Activated naive CD4-positive, alpha-beta T cell treated with anti-CD3 and anti-CD28 coated beads, Interleukin-2, amount 50 U/mL, for 72 hours (primary cell): ENCODE data around the gene SMURF1. TPM values are rescaled to one million over a fixed set of nuclear protein-coding genes. Genes with fewer than 3 reads are reported as not detected.

Source experiments
- ATAC-seq, 2 donors: fragments of 150-1000 bp; cut with Tn5 transposase; 2 replicates each; pipeline ENCODE4 v1.10.0; 2021; ENCODE audit warnings: mild to moderate bottlenecking in 2 of 2, moderate library complexity in 2 of 2
- DNase-seq, 2 donors: peaks; one replicate each; pipeline ENCODE4 v3.0.0; 2021 to 2022; ENCODE audit warnings: low spot score in 2 of 2
- H3K27ac Mint-ChIP-seq, 2 donors: one replicate each; pipeline ENCODE4 v1.8.0; 2022; ENCODE audit warnings: mild to moderate bottlenecking in 2 of 2, mixed read lengths in 2 of 2
- H3K36me3 Mint-ChIP-seq, 2 donors: one replicate each; pipeline ENCODE4 v1.8.0; 2022; ENCODE audit warnings: mixed read lengths in 2 of 2
- H3K9me3 Mint-ChIP-seq, 2 donors: one replicate each; pipeline ENCODE4 v1.8.0; 2022; ENCODE audit warnings: mixed read lengths in 2 of 2
- total RNA-seq, 2 donors: library from RNA; stranded (reverse); gene quantifications; one replicate each; pipeline ENCODE4 v1.2.3, GENCODE V29; 2022

The SMURF1 gene
- total RNA-seq, 2 donors from 2014 or later, result 13.5 to 19.6 TPM

GRCh38 chr7:99035723-99036545 lies 108.0 kb downstream of the SMURF1 start:
- ATAC-seq, result no peak
- H3K36me3 Mint-ChIP-seq, result peaks cover 7 to 18% of the 10 kb centered on the region in 2 donors
- H3K27ac Mint-ChIP-seq, result no peak overlapping the region
- H3K9me3 Mint-ChIP-seq, result no peaks in the 10 kb centered on the region
- DNase-seq, result peak in 1 of 2 donors; percentile 41

- Mint-ChIP-seq H3K36me3 (peaks cover 1 to 14% of the 10 kb centered on the region in 2 donors), H3K27ac (peak overlapping the region; percentile 54 to 60), H3K9me3 (no peaks in the 10 kb centered on the region)
- no peak for ATAC-seq
- peak in 1 of 2 donors; percentile 50 for DNase-seq
Observed at GRCh38 chr7:99034932-99035722, 108.8 kb downstream of the SMURF1 start.

- no peaks in the 10 kb centered on the region for H3K9me3 Mint-ChIP-seq
- ATAC-seq (no peak), DNase-seq (peak in 1 of 2 donors; percentile 49)
- H3K36me3 Mint-ChIP-seq, result peaks cover 0 to 13% of the 10 kb centered on the region in 2 donors
- H3K27ac Mint-ChIP-seq, result peak overlapping the region in 1 of 2 donors; percentile 54
Observed at GRCh38 chr7:99033765-99034164, 110.1 kb downstream of the SMURF1 start.

- no peaks in the 10 kb centered on the region for H3K9me3 Mint-ChIP-seq
- DNase-seq (peak in 1 of 2 donors; percentile 30), ATAC-seq (no peak)
- peaks cover 0 to 13% of the 10 kb centered on the region in 2 donors for H3K36me3 Mint-ChIP-seq
- peak overlapping the region in 1 of 2 donors; percentile 50 for H3K27ac Mint-ChIP-seq
Observed at GRCh38 chr7:99032928-99033327, 111.0 kb downstream of the SMURF1 start.

- peaks cover 0 to 13% of the 10 kb centered on the region in 2 donors for H3K36me3 Mint-ChIP-seq
- peak overlapping the region in 1 of 2 donors; percentile 26 for H3K27ac Mint-ChIP-seq
- ATAC-seq, result no peak
- H3K9me3 Mint-ChIP-seq, result no peaks in the 10 kb centered on the region
- DNase-seq, result peak in 1 of 2 donors; percentile 35
Observed at GRCh38 chr7:99031496-99031895, 112.4 kb downstream of the SMURF1 start.

- no peak for DNase-seq
- H3K36me3 Mint-ChIP-seq, result peaks cover 0 to 13% of the 10 kb centered on the region in 2 donors
- no peak for ATAC-seq
- peak overlapping the region in 1 of 2 donors; percentile 23 for H3K27ac Mint-ChIP-seq
- H3K9me3 Mint-ChIP-seq, result no peaks in the 10 kb centered on the region
Observed at GRCh38 chr7:99030951-99031350, 113.0 kb downstream of the SMURF1 start.

GRCh38 chr7:99030457-99030856 lies 113.5 kb downstream of the SMURF1 start:
- Mint-ChIP-seq H3K36me3 (peaks cover 0 to 13% of the 10 kb centered on the region in 2 donors), H3K9me3 (no peaks in the 10 kb centered on the region), H3K27ac (no peak overlapping the region)
- DNase-seq (peak in 1 of 2 donors; percentile 25), ATAC-seq (no peak)

GRCh38 chr7:99029466-99030435 lies 114.2 kb downstream of the SMURF1 start:
- Mint-ChIP-seq H3K27ac (peak overlapping the region; percentile 60 to 77), H3K36me3 (peaks cover 0 to 13% of the 10 kb centered on the region in 2 donors), H3K9me3 (no peaks in the 10 kb centered on the region)
- DNase-seq, result no peak
- ATAC-seq, result no peak

GRCh38 chr7:99028261-99028973 lies 115.5 kb downstream of the SMURF1 start:
- ATAC-seq (no peak), DNase-seq (peak in 1 of 2 donors; percentile 52)
- Mint-ChIP-seq H3K9me3 (no peaks in the 10 kb centered on the region), H3K36me3 (peaks cover 0 to 13% of the 10 kb centered on the region in 2 donors), H3K27ac (peak overlapping the region; percentile 69 to 87)

- Mint-ChIP-seq H3K9me3 (no peaks in the 10 kb centered on the region), H3K36me3 (peaks cover 0 to 13% of the 10 kb centered on the region in 2 donors), H3K27ac (peak overlapping the region; percentile 69 to 87)
- ATAC-seq, result no peak
- DNase-seq, result peak in 1 of 2 donors; percentile 23
Observed at GRCh38 chr7:99027841-99028240, 116.1 kb downstream of the SMURF1 start.

- DNase-seq (no peak), ATAC-seq (no peak)
- Mint-ChIP-seq H3K9me3 (no peaks in the 10 kb centered on the region), H3K36me3 (peaks cover 0 to 13% of the 10 kb centered on the region in 2 donors), H3K27ac (peak overlapping the region; percentile 61 to 69)
Observed at GRCh38 chr7:99027241-99027640, 116.7 kb downstream of the SMURF1 start.

GRCh38 chr7:99024066-99024465 lies 119.8 kb downstream of the SMURF1 start:
- DNase-seq (no peak), ATAC-seq (no peak)
- no peaks in the 10 kb centered on the region for H3K9me3 Mint-ChIP-seq
- peaks cover 11 to 13% of the 10 kb centered on the region in 2 donors for H3K36me3 Mint-ChIP-seq
- H3K27ac Mint-ChIP-seq, result peak overlapping the region in 1 of 2 donors; percentile 56

- H3K36me3 Mint-ChIP-seq, result peaks cover 13 to 16% of the 10 kb centered on the region in 2 donors
- peak in 1 of 2 donors; percentile 9 for DNase-seq
- no peak overlapping the region for H3K27ac Mint-ChIP-seq
- H3K9me3 Mint-ChIP-seq, result no peaks in the 10 kb centered on the region
- ATAC-seq, result no peak
Observed at GRCh38 chr7:99021941-99022560, 121.9 kb downstream of the SMURF1 start.

GRCh38 chr7:99020413-99020715 lies 123.5 kb downstream of the SMURF1 start:
- Mint-ChIP-seq H3K36me3 (peaks cover 22 to 29% of the 10 kb centered on the region in 2 donors), H3K9me3 (no peaks in the 10 kb centered on the region)
- no peak for ATAC-seq

More at GRCh38 chr7:99020413-99020715, 123.5 kb downstream of the SMURF1 start:
- no peak for DNase-seq
- no peak overlapping the region for H3K27ac Mint-ChIP-seq
